CD4-positive, CD25-positive, alpha-beta regulatory T cell (primary cell): Measurements from ENCODE around the gene NFIB. TPM values are rescaled to one million over a fixed set of nuclear protein-coding genes. Genes with fewer than 3 reads are reported as not detected.

Experiments
- ATAC-seq, 2 donors: fragments of 150-1000 bp; cut with Tn5 transposase; one replicate each; pipeline ENCODE4 v1.10.0; 2021; ENCODE audit warnings: low read depth in 2 of 2, moderate number of reproducible peaks in 2 of 2, moderate library complexity in 1 of 2
- DNase-seq, 3 donors: peaks; one replicate each; pipeline versions ENCODE4 v3.0.0 to v3.0.0-alpha.2; 2012 to 2022; ENCODE audit warnings: mixed read lengths in 1 of 3
- H3K27ac ChIP-seq: one replicate; pipeline ENCODE4 v1.7.0; 2013; ENCODE audit warnings: mild to moderate bottlenecking, low read length; ENCODE audit not compliant: insufficient read depth, poor library complexity, severe bottlenecking
- H3K27me3 ChIP-seq: one replicate; pipeline ENCODE4 v1.7.0; 2013; ENCODE audit warnings: low read length; ENCODE audit not compliant: control insufficient read depth, insufficient read depth
- H3K36me3 ChIP-seq: one replicate; pipeline ENCODE4 v1.7.0; 2013; ENCODE audit warnings: mild to moderate bottlenecking, low read length, moderate library complexity; ENCODE audit not compliant: control insufficient read depth, insufficient read depth
- H3K4me1 ChIP-seq: 2 replicates; pipeline ENCODE4 v1.7.0; 2013; ENCODE audit warnings: mild to moderate bottlenecking, low read length; ENCODE audit not compliant: insufficient read depth, control insufficient read depth, poor library complexity, severe bottlenecking
- H3K4me3 ChIP-seq: one replicate; pipeline ENCODE4 v1.7.0; 2013; ENCODE audit warnings: low read depth, mild to moderate bottlenecking, low read length, moderate library complexity
- H3K9me3 ChIP-seq, 2 experiments: 1 replicate in 1 of 2; 2 replicates in 1 of 2; pipeline ENCODE4 v1.7.0; 2013; ENCODE audit warnings: low read length in 2 of 2, mild to moderate bottlenecking in 1 of 2, moderate library complexity in 1 of 2; ENCODE audit not compliant: control insufficient read depth in 2 of 2
- H3K27ac Mint-ChIP-seq, 3 donors: one replicate each; pipeline ENCODE4 v1.8.0; 2020 to 2022; ENCODE audit warnings: mild to moderate bottlenecking in 3 of 3, mixed read lengths in 3 of 3, moderate library complexity in 2 of 3
- H3K27me3 Mint-ChIP-seq: one replicate; pipeline ENCODE4 v1.8.0; 2022; ENCODE audit warnings: mild to moderate bottlenecking, mixed read lengths
- H3K36me3 Mint-ChIP-seq: one replicate; pipeline ENCODE4 v1.8.0; 2020; ENCODE audit warnings: mixed read lengths
- H3K4me1 Mint-ChIP-seq, 4 donors: one replicate each; pipeline ENCODE4 v1.8.0; 2020 to 2022; ENCODE audit warnings: mixed read lengths in 4 of 4, mild to moderate bottlenecking in 1 of 4
- H3K4me3 Mint-ChIP-seq, 4 donors: one replicate each; pipeline ENCODE4 v1.8.0; 2020 to 2022; ENCODE audit warnings: mild to moderate bottlenecking in 4 of 4, mixed read lengths in 4 of 4, moderate library complexity in 3 of 4
- H3K9me3 Mint-ChIP-seq, 7 donors: one replicate each; pipeline ENCODE4 v1.8.0; 2020 to 2022; ENCODE audit warnings: mixed read lengths in 7 of 7, mild to moderate bottlenecking in 3 of 7, moderate library complexity in 2 of 7
- polyA plus RNA-seq, 4 donors: library from polyadenylated mRNA; unstranded; fragments of 300-500 nt; fragmentation: Illumina TruSeq; gene quantifications; one replicate each; pipeline ENCODE4 v1.2.3, GENCODE V29; 2021
- total RNA-seq: library from RNA; stranded (reverse); gene quantifications from one replicate; pipeline ENCODE4 v1.2.3, GENCODE V29; 2022

NFIB gene
- total and polyA plus RNA-seq, 5 donors from 2014 or later: 0.20 TPM; not detected in 4

- Histone ChIP-seq H3K27me3 (no peaks in the 10 kb centered on the region), H3K36me3 (no peaks in the 10 kb centered on the region), H3K9me3 (no peaks in the 10 kb centered on the region), H3K27ac (no peak overlapping the region), H3K4me3 (no peak overlapping the region), H3K4me1 (no peaks in the 10 kb centered on the region)
- DNase-seq: no peak
- H3K4me1 Mint-ChIP-seq: no peaks in the 10 kb centered on the region
- H3K36me3 Mint-ChIP-seq: no peaks in the 10 kb centered on the region
- H3K4me3 Mint-ChIP-seq: no peak overlapping the region
- H3K27ac Mint-ChIP-seq: no peak overlapping the region
- peaks cover 0 to 7% (median 3%) of the 10 kb centered on the region in 7 donors for H3K9me3 Mint-ChIP-seq
- no peaks in the 10 kb centered on the region for H3K27me3 Mint-ChIP-seq
- ATAC-seq: no peak
Observed at GRCh38 chr9:14084867-14085266, 229.1 kb downstream of the NFIB start.

GRCh38 chr9:14083366-14083765 is 230.6 kb downstream of the NFIB start:
- Histone ChIP-seq H3K36me3 (no peaks in the 10 kb centered on the region), H3K27me3 (no peaks in the 10 kb centered on the region), H3K4me3 (no peak overlapping the region), H3K27ac (no peak overlapping the region), H3K9me3 (no peaks in the 10 kb centered on the region), H3K4me1 (no peaks in the 10 kb centered on the region)
- Mint-ChIP-seq H3K27ac (no peak overlapping the region), H3K27me3 (no peaks in the 10 kb centered on the region), H3K4me1 (no peaks in the 10 kb centered on the region), H3K36me3 (no peaks in the 10 kb centered on the region), H3K4me3 (no peak overlapping the region), H3K9me3 (peaks cover 0 to 7% (median 3%) of the 10 kb centered on the region in 7 donors)
- ATAC-seq: no peak
- DNase-seq: no peak

GRCh38 chr9:14082732-14083131 is 231.2 kb downstream of the NFIB start:
- Mint-ChIP-seq H3K27ac (no peak overlapping the region), H3K27me3 (no peaks in the 10 kb centered on the region), H3K36me3 (no peaks in the 10 kb centered on the region), H3K9me3 (peaks cover 0 to 7% (median 3%) of the 10 kb centered on the region in 7 donors), H3K4me1 (no peaks in the 10 kb centered on the region), H3K4me3 (no peak overlapping the region)
- no peaks in the 10 kb centered on the region for H3K36me3 ChIP-seq
- no peak for DNase-seq
- no peaks in the 10 kb centered on the region for H3K9me3 ChIP-seq
- H3K4me3 ChIP-seq: no peak overlapping the region
- H3K4me1 ChIP-seq: no peaks in the 10 kb centered on the region
- ATAC-seq: no peak
- no peaks in the 10 kb centered on the region for H3K27me3 ChIP-seq
- H3K27ac ChIP-seq: no peak overlapping the region

DNA sequence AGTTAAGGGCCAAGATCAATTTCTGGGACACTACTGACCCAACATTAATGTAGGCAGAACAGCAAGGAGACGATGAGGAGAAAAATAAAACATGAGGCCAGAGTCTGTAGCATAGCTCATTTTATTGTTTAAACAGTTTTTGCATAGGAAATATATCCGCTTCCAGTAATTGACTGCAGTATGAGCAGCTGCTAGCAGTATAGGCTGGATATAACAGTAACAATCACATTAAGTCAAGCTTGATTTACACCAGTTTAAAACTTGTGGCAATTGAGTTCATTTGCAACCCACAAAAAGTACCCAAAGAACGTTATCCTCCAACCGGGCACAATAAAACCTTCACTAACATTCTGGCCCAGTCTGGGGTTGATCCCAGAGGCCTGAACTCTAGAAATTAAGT is 232.2 kb downstream of the NFIB start:
- H3K9me3 ChIP-seq: no peaks in the 10 kb centered on the region
- no peaks in the 10 kb centered on the region for H3K4me1 Mint-ChIP-seq
- no peaks in the 10 kb centered on the region for H3K36me3 Mint-ChIP-seq
- no peak overlapping the region for H3K4me3 Mint-ChIP-seq
- H3K27me3 ChIP-seq: no peaks in the 10 kb centered on the region
- H3K27me3 Mint-ChIP-seq: no peaks in the 10 kb centered on the region
- no peak overlapping the region for H3K27ac ChIP-seq
- ATAC-seq (no peak), DNase-seq (no peak)
- no peaks in the 10 kb centered on the region for H3K4me1 ChIP-seq
- H3K9me3 Mint-ChIP-seq: peaks cover 0 to 7% (median 3%) of the 10 kb centered on the region in 7 donors
- no peak overlapping the region for H3K4me3 ChIP-seq
- H3K27ac Mint-ChIP-seq: no peak overlapping the region
- no peaks in the 10 kb centered on the region for H3K36me3 ChIP-seq

DNA sequence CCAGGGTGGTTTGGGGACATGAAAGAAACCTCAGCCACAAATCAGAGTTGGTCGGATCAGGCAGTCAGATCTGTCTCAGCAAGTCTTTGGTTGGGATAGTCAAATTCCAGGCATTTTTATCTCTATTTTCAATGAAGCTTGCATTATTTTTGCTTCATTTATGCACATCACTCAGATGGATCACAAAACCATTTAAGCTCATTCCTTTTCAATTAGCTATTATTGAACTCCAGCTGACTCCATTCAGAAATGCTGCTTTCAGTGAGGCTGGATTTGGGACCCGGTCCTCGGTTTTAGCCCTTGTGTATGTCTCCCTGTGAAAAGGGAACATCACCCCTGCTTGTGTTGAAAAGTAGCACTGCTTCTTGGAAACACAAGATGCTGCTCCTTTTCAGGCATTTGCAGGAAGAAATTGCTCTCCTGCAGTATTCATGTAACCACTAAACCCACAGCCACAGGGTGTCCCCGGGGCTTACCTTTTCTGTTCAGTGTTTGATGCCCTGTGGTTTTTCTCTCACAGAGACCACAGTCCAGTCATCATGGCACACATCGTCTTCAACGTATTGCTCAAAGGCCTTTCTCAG is 232.9 kb downstream of the NFIB start:
- H3K27ac Mint-ChIP-seq: no peak overlapping the region
- DNase-seq: no peak
- H3K9me3 ChIP-seq: no peaks in the 10 kb centered on the region
- H3K36me3 ChIP-seq: no peaks in the 10 kb centered on the region
- ATAC-seq: no peak
- no peaks in the 10 kb centered on the region for H3K4me1 Mint-ChIP-seq
- H3K4me3 Mint-ChIP-seq: no peak overlapping the region
- H3K4me3 ChIP-seq: no peak overlapping the region
- H3K27me3 Mint-ChIP-seq: no peaks in the 10 kb centered on the region
- no peaks in the 10 kb centered on the region for H3K27me3 ChIP-seq
- H3K36me3 Mint-ChIP-seq: no peaks in the 10 kb centered on the region
- no peaks in the 10 kb centered on the region for H3K4me1 ChIP-seq
- H3K27ac ChIP-seq: no peak overlapping the region
- peaks cover 0 to 7% (median 3%) of the 10 kb centered on the region in 7 donors for H3K9me3 Mint-ChIP-seq

DNA sequence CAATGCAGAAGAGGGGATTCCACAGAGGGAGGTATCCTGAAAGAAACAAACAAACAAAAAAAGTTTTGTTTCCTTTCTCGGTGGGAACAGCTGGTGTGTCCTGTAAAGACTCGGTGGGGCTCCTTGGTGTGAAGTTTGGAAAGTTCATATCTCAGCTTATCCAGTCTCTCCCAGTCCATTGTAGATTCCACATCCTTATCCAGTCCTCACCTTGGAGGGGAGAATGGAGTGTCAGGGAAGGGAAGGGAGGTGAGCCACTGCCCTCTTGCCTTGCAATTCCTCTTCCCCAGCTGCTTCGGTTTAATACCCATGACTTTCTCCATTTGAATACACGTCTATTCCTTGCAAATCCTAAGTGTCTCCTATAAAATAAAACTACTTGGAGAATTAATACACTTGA is 234.5 kb downstream of the NFIB start:
- DNase-seq (no peak), ATAC-seq (no peak)
- Mint-ChIP-seq H3K27me3 (no peaks in the 10 kb centered on the region), H3K4me3 (no peak overlapping the region), H3K36me3 (no peaks in the 10 kb centered on the region), H3K27ac (no peak overlapping the region), H3K4me1 (no peaks in the 10 kb centered on the region), H3K9me3 (peaks cover 0 to 6% (median 3%) of the 10 kb centered on the region in 7 donors)
- Histone ChIP-seq H3K27me3 (no peaks in the 10 kb centered on the region), H3K9me3 (no peaks in the 10 kb centered on the region), H3K27ac (no peak overlapping the region), H3K4me3 (no peak overlapping the region), H3K36me3 (no peaks in the 10 kb centered on the region), H3K4me1 (no peaks in the 10 kb centered on the region)

- H3K9me3 ChIP-seq: peaks cover 0 to 1% of the 10 kb centered on the region in 2 experiments
- H3K4me1 Mint-ChIP-seq: no peaks in the 10 kb centered on the region
- no peaks in the 10 kb centered on the region for H3K4me1 ChIP-seq
Observed at GRCh38 chr9:14077672-14078071, 236.3 kb downstream of the NFIB start.

GRCh38 chr9:14075218-14075617 is 238.7 kb downstream of the NFIB start:
- Mint-ChIP-seq H3K4me3 (no peak overlapping the region), H3K4me1 (no peaks in the 10 kb centered on the region), H3K27me3 (no peaks in the 10 kb centered on the region), H3K36me3 (no peaks in the 10 kb centered on the region), H3K27ac (no peak overlapping the region), H3K9me3 (peaks cover 0 to 10% (median 4%) of the 10 kb centered on the region in 7 donors)
- peaks cover 0 to 1% of the 10 kb centered on the region in 2 experiments for H3K9me3 ChIP-seq
- H3K4me3 ChIP-seq: no peak overlapping the region
- ATAC-seq (no peak), DNase-seq (no peak)
- H3K27ac ChIP-seq: no peak overlapping the region
- H3K27me3 ChIP-seq: no peaks in the 10 kb centered on the region
- no peaks in the 10 kb centered on the region for H3K4me1 ChIP-seq
- H3K36me3 ChIP-seq: no peaks in the 10 kb centered on the region

More at GRCh38 chr9:14077672-14078071, 236.3 kb downstream of the NFIB start:
- Mint-ChIP-seq H3K4me3 (no peak overlapping the region), H3K9me3 (peaks cover 0 to 8% (median 3%) of the 10 kb centered on the region in 7 donors), H3K36me3 (no peaks in the 10 kb centered on the region), H3K27ac (no peak overlapping the region), H3K27me3 (no peaks in the 10 kb centered on the region)
- no peaks in the 10 kb centered on the region for H3K27me3 ChIP-seq
- no peak for ATAC-seq
- no peak for DNase-seq
- H3K36me3 ChIP-seq: no peaks in the 10 kb centered on the region
- no peak overlapping the region for H3K4me3 ChIP-seq
- no peak overlapping the region for H3K27ac ChIP-seq
